NT2/D1 (cell line): ENCODE data around the gene CLSTN2.

Source experiments
- DNase-seq: peaks from one replicate; pipeline ENCODE4 v3.0.0-alpha.2; 2011; ENCODE audit warnings: low read depth, low spot score
- H3K27me3 ChIP-seq: 2 replicates; pipeline ENCODE4 v1.6.0; 2011; ENCODE audit warnings: mild to moderate bottlenecking; ENCODE audit not compliant: insufficient read length, insufficient read depth
- H3K36me3 ChIP-seq: 2 replicates; pipeline ENCODE4 v1.6.1; 2011; ENCODE audit warnings: mild to moderate bottlenecking, low read length, mixed read lengths; ENCODE audit not compliant: insufficient read depth, insufficient read length
- H3K4me1 ChIP-seq: 2 replicates; pipeline ENCODE4 v1.5.1; 2011; ENCODE audit not compliant: insufficient read depth, insufficient read length
- H3K4me3 ChIP-seq: 2 replicates; pipeline ENCODE4 v1.5.1; 2011; ENCODE audit warnings: low read depth; ENCODE audit not compliant: insufficient read length
- H3K9ac ChIP-seq: 2 replicates; pipeline ENCODE4 v1.6.0; 2011; ENCODE audit warnings: low read depth; ENCODE audit not compliant: insufficient read length
- H3K9me3 ChIP-seq: 2 replicates; pipeline ENCODE4 v1.5.1; 2011; ENCODE audit warnings: mild to moderate bottlenecking, low read length; ENCODE audit not compliant: insufficient read depth
- SUZ12 ChIP-seq: IDR thresholded peaks from 2 replicates; pipeline ENCODE4 v1.6.1; 2011; ENCODE audit not compliant: insufficient read length, insufficient read depth; ENCODE audit errors: extremely low read depth
- YY1 ChIP-seq: IDR thresholded peaks from 2 replicates; pipeline ENCODE4 v1.6.1; 2011; ENCODE audit not compliant: insufficient read length, insufficient read depth
- ZNF274 ChIP-seq: IDR thresholded peaks from 2 replicates; pipeline ENCODE4 v1.6.1; 2011; ENCODE audit warnings: mild to moderate bottlenecking, low read depth, low read length

Gene CLSTN2

GRCh38 chr3:140341203-140341602 is 406.2 kb downstream of the CLSTN2 start:
- H3K4me3 ChIP-seq, result no peak overlapping the region
- peaks cover under 1% of the 10 kb centered on the region for H3K27me3 ChIP-seq
- H3K9me3 ChIP-seq, result no peaks in the 10 kb centered on the region
- no peaks in the 10 kb centered on the region for H3K36me3 ChIP-seq
- no peak for DNase-seq
- H3K4me1 ChIP-seq, result no peaks in the 10 kb centered on the region
- no peak overlapping the region for H3K9ac ChIP-seq
- TF ChIP-seq YY1 (no peak), ZNF274 (no peak), SUZ12 (no peak)

- Histone ChIP-seq H3K9ac (no peak overlapping the region), H3K27me3 (peaks cover 2% of the 10 kb centered on the region), H3K4me1 (no peaks in the 10 kb centered on the region), H3K4me3 (no peak overlapping the region), H3K36me3 (no peaks in the 10 kb centered on the region), H3K9me3 (no peaks in the 10 kb centered on the region)
- TF ChIP-seq YY1 (no peak), SUZ12 (no peak), ZNF274 (no peak)
- DNase-seq, result no peak
These were observed 406.9 kb downstream of the CLSTN2 start for GRCh38 chr3:140341817-140342403.

- Histone ChIP-seq H3K4me3 (no peak overlapping the region), H3K27me3 (peaks cover 2% of the 10 kb centered on the region), H3K4me1 (no peaks in the 10 kb centered on the region), H3K9ac (no peak overlapping the region), H3K9me3 (no peaks in the 10 kb centered on the region), H3K36me3 (no peaks in the 10 kb centered on the region)
- no peak for DNase-seq
- TF ChIP-seq ZNF274 (no peak), SUZ12 (no peak), YY1 (no peak)
These were observed 407.7 kb downstream of the CLSTN2 start for GRCh38 chr3:140342668-140343067.

- DNase-seq, result no peak
- Histone ChIP-seq H3K9ac (no peak overlapping the region), H3K4me1 (no peaks in the 10 kb centered on the region)
These were observed 408.5 kb downstream of the CLSTN2 start for GRCh38 chr3:140343211-140344081.

GRCh38 chr3:140344082-140344454 is 409.1 kb downstream of the CLSTN2 start:
- no peak overlapping the region for H3K4me3 ChIP-seq
- TF ChIP-seq SUZ12 (no peak), YY1 (no peak), ZNF274 (no peak)
- no peak overlapping the region for H3K9ac ChIP-seq
- H3K36me3 ChIP-seq, result no peaks in the 10 kb centered on the region
- H3K9me3 ChIP-seq, result no peaks in the 10 kb centered on the region
- DNase-seq, result no peak
- H3K27me3 ChIP-seq, result peaks cover 2% of the 10 kb centered on the region
- no peaks in the 10 kb centered on the region for H3K4me1 ChIP-seq

More at GRCh38 chr3:140343211-140344081, 408.5 kb downstream of the CLSTN2 start:
- no peaks in the 10 kb centered on the region for H3K36me3 ChIP-seq
- TF ChIP-seq ZNF274 (no peak), YY1 (no peak), SUZ12 (no peak)
- H3K4me3 ChIP-seq, result no peak overlapping the region
- peaks cover 2% of the 10 kb centered on the region for H3K27me3 ChIP-seq
- H3K9me3 ChIP-seq, result no peaks in the 10 kb centered on the region

GRCh38 chr3:140344601-140345205 is 409.7 kb downstream of the CLSTN2 start:
- TF ChIP-seq ZNF274, result no peak
- TF ChIP-seq SUZ12, result no peak
- TF ChIP-seq YY1, result no peak
- no peaks in the 10 kb centered on the region for H3K36me3 ChIP-seq
- H3K4me3 ChIP-seq, result no peak overlapping the region
- no peaks in the 10 kb centered on the region for H3K9me3 ChIP-seq
- no peak overlapping the region for H3K9ac ChIP-seq
- H3K27me3 ChIP-seq, result peaks cover 2% of the 10 kb centered on the region
- no peak for DNase-seq
- no peaks in the 10 kb centered on the region for H3K4me1 ChIP-seq

- no peaks in the 10 kb centered on the region for H3K4me1 ChIP-seq
- no peak for DNase-seq
- no peak overlapping the region for H3K9ac ChIP-seq
- no peak overlapping the region for H3K4me3 ChIP-seq
- H3K9me3 ChIP-seq, result no peaks in the 10 kb centered on the region
- peaks cover 2% of the 10 kb centered on the region for H3K27me3 ChIP-seq
- H3K36me3 ChIP-seq, result no peaks in the 10 kb centered on the region
- TF ChIP-seq YY1 (no peak), ZNF274 (no peak), SUZ12 (no peak)
These were observed 412.2 kb downstream of the CLSTN2 start for GRCh38 chr3:140347151-140347550.
